NT2/D1 (cell line): ENCODE measurements around the gene ARL5B.

Source experiments
- SUZ12 ChIP-seq: IDR thresholded peaks from 2 replicates; pipeline ENCODE4 v1.6.1; 2011; ENCODE audit not compliant: insufficient read length, insufficient read depth; ENCODE audit errors: extremely low read depth
- YY1 ChIP-seq: IDR thresholded peaks from 2 replicates; pipeline ENCODE4 v1.6.1; 2011; ENCODE audit not compliant: insufficient read length, insufficient read depth
- ZNF274 ChIP-seq: IDR thresholded peaks from 2 replicates; pipeline ENCODE4 v1.6.1; 2011; ENCODE audit warnings: mild to moderate bottlenecking, low read depth, low read length

DNA sequence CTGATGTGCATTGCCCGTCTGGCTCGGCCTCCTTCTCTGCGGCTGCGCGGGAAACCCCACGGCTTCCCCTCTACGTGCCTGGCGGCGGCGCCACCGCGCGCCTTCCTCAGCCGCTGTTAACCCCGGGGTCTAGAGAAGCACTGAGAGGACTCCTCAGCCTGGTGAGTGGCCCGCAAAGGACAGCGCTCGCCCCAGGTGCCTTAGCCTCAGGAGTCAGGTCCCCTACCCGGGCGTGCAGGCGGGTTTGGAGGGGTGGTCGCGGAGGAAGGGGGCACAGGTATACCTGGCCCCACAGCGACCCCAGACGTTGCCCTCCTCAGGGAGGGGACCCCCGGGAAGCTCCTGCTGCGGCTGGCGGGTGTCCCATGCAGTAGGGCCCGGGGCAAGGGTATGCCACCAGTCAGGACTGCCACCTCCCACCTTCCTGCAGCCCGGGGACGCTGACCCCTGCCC, 51.0 kb downstream of the ARL5B start:
- no peak for TF ChIP-seq ZNF274
- no peak for TF ChIP-seq SUZ12
- TF ChIP-seq YY1, result no peak
